IPS DF 4.7 (cell line): ENCODE data around the gene PDE1A.
"Not testable (repeated sequence)": the region's sequence is repeated elsewhere in the genome, so short reads cannot be mapped to it uniquely, and the experiment has no call there.

Experiments
- DNase-seq: peaks from one replicate; pipeline ENCODE4 v3.0.0-alpha.2; 2013; ENCODE audit warnings: low spot score; ENCODE audit errors: extremely low read depth

The PDE1A gene

DNA sequence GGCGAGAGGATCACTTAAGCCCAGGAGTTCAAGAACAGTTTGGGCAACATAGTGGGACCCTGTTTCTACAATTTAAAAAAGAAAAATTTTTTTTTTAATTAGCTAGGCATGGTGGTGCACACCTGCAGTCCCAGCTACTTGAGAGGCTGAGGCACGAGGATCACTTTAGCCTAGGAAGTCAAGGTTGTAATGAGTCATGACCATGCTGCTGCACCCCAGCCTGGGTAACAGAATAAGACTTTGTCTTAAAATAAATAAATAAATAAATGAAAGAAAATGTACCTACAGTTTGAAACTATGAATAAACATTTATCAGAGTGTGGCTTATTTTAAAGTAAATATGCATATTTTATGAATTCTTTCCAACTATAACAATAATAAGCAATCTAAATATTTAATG, 16.7 kb downstream of the PDE1A start:
- DNase-seq = no peak

DNA sequence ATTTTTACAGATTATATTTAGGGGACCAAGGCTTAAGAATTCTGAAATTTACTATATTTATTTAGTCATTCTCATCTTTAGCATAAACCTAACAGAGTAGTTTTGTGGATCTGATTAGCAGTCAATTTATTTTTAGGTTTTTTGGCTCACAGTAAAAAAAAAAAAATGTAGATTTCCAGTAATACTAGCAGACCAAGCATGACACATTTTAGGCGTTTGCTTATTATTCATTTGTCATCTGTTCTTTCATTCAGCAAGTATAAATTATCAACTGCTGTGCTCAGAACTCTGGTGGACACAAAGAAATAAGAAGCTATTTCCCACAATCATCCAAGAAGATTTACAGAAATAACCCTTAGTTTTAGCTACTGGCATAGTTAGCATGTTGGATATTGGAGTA, 20.6 kb downstream of the PDE1A start:
- no peak for DNase-seq

DNA sequence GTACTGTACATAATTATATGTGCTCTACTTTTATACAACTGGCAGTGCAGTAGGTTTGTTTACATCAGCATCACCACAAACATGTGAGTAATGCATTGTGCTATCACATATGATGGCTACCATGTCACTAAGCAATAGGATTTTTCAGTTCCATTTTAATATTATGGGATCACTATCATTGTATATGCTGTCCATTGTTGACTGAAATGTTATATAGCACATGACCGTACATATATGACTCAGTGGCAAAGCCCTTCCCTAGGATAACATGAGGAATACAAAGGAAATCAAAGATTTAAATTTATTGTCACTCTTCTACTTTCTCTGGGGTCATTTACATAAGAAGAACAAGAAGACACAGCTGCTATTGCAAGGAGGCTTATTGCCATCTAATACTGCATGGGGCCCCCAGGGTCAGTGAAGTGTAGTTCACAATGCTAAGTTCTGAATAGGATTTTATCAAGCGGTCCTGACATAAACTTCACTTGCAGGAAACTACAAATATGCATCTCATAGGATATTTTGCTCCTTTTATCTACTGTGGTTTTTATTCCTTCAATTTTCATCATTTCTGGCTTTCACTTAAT, 21.8 kb downstream of the PDE1A start:
- no peak for DNase-seq

DNA sequence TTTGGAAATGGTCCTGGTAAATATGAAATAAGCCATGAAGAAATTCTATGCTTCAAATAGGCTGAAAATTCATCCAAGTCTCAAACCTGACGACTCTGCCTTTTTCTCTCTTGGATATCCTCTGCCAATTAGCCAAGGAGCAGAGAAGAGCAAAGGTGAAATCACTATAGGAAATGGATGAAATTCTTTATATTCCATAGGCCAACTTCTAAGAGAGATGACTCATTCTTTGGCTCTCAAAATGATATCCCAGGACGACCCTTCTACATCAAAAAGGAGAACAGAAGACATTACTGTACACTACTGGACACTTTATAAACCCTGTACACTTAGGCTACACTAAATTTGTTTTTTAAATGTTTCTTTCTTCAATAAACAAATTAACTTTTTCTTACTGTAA, 22.7 kb downstream of the PDE1A start:
- no peak for DNase-seq

DNA sequence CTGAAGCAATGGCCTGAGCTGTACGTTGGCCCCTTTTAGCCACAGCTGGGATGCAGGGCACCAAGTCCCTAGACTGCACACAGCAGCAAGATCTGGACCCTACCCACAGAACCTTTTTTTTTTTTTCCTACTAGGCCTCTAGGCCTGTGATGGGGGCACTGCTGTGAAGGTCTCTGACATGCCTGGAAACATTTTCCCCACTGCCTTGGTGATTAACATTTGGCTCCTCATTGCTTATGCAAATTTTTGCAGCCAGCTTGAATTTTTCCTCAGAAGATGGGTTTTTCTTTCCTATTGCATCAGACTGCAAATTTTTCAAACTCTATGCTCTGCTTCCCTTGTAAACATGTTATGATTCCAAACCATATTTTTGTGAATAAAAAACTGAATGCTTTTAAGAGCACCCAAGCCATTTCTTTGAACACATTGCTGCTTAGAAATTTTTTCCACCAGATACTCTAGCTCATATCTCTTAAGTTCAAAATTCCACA, 33.5 kb downstream of the PDE1A start:
- DNase-seq = no peak

DNA sequence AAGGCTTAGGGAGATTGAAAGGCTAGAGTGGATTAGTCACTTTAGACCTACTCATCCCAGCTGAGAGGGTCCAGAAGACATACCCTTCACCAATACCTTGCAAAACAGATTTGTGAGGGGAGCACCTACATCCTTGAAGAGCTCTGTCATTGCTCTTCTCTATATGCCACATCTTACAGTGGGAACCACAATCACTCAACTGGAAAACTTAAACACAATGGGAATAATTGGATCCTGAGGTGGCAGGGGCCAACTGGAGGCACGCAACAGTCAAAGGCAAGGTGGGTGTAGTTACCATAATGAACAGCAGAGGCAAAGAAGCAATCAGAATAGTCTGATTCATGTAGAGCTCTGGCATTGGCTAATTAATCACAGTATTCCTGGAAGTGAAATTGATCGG, 35.4 kb downstream of the PDE1A start:
- DNase-seq = no peak

DNA sequence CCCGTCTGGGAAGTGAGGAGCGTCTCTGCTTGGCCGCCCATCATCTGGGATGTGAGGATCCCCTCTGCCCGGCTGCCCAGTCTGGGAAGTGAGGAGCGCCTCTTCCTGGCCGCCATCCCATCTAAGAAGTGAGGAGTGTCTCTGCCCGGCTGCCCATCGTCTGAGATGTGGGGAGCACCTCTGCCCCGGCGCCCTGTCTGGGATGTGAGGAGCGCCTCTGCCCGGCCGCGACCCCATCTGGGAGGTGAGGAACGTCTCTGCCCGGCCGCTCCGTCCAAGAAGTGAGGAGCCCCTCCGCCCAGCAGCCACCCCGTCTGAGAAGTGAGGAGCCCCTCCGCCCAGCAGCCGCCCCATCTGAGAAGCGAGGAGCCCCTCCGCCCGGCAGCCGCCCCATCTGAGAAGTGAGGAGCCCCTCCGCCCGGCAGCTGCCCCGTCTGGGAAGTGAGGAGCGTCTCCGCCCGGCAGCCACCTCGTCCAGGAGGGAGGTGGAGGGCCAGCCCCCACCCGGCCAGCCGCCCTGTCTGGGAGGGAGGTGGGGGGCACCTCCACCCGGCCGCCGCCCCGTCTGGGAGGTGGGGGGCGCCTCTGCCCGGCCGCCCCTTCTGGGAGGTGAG, 40.5 kb downstream of the PDE1A start:
- DNase-seq = not testable (repeated sequence)

DNA sequence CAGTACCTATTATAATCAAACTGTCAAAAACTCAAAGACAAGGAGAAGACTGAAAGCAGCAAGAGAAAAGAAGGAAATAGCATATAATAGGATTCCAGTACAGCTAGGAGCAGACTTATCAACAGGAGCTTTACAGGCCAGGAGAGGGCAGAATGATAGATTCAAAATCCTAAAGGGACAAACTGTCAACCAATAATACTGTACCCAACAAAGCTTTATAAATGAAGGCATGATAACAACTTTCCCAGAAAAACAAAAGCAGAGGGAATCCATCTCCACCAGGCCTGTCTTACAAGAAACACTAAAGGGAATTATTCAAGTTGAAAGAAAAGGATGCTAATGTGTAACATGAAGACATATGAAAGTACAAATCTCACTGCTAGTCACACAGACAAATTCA, 42.0 kb downstream of the PDE1A start:
- no peak for DNase-seq

DNA sequence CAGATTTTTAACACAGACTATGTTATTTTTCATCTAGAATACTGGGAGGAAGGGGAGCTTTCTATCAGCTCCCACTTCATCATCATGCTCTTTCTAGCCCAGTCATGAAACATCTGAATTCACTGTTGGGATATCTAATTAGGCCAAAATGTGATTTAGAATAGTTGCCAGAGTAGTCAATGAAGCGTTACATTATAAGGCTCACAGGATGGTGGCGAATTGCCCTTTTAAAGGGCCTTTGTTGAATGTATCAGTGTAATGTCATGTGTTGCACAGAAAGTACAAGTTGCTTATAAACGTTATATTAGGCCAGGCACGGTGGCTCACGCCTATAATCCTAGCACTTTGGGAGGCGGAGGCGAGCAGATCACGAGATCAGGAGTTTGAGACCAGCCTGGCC, 45.6 kb downstream of the PDE1A start:
- no peak for DNase-seq

DNA sequence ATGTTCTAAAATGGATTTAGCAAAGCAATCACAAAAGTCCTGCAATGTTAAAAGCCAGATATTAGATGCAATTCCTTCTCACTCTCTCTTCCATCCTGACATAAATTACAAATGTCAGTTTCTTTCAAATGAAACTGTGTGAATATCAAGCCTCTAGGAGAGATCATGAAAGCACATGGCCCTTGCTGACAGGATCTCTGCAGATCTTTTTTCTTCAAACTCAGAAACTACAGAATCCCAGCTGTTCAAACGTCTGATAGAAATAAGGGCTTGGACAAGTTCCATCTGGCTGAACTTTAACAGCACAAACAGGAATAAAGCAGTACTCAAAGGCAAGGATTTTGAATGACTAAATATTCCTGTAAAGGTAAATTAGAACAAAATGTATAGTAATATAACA, 47.6 kb downstream of the PDE1A start:
- no peak for DNase-seq

DNA sequence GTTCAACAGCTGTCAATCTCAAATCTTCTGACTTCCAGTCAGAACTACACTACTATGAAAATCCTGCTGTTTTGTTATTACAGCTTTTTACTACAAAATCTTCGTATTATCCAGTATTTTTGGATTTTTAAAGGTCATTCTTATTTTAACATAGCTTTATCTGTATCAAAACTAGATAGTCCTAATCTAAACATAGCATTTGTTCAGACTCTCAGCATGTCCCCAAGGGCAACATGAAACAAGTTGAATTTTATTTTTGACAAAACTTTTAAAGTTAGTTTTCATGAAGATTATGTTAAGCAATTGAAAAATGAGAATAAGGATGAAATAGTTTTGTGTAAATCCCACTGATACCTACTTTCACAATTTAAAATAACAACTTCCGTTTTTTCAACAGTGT, 48.1 kb downstream of the PDE1A start:
- DNase-seq = no peak

DNA sequence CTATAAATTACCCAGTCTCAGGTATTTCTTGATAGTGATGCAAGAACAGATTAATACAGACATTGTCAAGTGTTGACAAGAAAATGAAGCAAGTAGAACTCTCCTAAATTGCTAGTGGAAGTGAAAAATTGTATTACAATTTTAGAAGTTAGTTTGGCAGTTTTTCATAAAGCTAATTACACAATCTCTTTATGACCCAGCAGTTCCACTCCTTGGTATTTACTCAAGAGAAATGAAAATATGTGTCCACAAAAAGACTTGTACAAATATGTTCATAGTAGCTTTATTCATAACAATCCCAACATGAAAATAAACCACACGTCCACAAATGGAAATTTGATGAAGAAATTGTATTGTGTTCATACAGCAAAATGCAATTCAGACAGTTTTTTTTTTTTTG, 49.4 kb downstream of the PDE1A start:
- DNase-seq = no peak

DNA sequence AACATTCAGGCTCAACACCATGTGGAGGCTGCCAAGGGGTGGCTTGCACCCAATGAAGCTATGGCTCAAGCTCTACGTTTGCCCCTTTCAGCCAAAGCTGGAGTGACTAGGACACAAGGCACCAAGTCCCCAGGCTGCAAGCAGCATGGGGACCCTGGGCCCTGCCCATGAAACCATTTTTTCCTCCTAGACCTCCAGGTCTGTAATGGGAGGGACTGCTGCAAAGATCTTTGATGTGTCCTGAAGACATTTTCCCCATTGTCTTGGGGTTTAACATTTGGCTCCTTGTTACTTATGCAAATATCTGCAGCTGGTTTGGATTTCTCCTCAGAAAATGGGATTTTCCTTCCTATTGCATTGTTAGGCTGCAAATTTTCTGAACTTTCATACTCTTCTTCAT, 51.0 kb downstream of the PDE1A start:
- no peak for DNase-seq

DNA sequence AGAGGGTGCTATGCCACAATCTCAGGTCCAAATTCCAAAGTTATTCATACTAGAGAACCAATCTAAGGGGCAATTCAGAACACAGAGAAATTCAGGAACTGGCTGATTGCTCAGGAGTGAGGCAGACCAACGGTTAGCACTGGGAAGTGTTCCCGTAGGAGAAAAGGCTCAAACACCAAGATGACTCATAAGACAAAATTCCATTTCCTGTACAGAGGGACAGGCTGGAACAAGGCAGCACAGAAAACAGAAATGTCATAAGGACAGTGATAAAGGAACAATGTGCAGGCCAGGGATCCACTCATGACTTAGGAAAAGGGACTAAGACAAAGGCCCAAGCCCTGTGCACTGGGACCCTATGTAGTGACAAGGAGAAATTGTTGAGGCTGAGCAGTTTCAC, 54.2 kb downstream of the PDE1A start:
- DNase-seq = no peak

DNA sequence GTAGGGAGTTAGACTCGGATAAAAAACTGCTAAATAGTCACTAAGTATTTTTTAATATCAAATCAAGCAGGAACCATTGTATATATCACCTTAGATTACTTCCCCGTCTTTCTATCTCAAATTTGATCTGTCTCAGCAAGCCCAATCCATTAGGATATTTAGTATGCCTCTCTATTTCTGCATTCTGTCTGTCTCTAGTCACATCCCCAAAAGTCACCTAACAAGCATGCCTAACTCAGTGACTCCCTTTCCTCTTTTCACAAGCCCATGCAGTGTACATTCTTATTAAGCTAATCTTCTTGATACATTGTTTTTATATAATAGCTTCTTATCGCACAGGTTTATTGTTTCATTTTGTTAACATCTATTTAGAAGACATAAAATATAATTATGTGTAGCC, 57.8 kb downstream of the PDE1A start:
- no peak for DNase-seq

DNA sequence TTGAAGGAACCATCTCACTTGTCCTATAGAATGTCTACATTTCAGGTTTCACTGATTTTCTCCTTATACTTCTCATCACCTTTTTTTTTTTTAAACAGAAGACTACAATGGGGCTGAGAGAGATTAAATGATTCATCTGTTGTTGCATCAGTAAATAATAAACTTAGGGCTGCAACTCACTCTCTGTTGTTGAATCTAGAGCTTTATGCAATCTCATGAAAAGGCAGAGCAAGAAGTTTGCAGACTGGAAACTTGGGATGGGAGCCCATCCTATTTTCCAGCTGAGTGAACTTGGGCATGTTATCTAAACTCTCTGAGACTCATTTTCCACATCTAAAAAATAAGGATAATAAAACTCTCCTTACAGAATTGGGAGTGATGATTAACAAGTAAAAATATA, 58.4 kb downstream of the PDE1A start:
- no peak for DNase-seq

DNA sequence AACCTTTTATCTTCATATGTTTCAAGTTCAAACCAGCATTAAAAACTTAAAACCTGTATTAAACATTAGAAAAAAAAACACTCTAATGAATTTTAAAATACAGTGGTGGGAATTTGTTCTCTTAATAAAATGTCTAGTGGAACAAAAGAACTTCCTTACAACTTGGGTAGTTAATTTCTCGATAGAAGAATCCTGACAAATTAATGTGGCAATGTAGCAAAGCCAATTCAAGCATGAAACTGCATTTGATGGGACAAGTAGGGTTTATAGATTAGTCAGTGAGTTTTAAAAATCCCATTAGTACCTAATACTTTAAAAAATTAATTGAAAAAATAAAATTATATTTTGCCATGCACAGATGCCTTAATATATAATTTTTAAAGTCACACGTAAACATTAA, 59.4 kb downstream of the PDE1A start:
- no peak for DNase-seq

DNA sequence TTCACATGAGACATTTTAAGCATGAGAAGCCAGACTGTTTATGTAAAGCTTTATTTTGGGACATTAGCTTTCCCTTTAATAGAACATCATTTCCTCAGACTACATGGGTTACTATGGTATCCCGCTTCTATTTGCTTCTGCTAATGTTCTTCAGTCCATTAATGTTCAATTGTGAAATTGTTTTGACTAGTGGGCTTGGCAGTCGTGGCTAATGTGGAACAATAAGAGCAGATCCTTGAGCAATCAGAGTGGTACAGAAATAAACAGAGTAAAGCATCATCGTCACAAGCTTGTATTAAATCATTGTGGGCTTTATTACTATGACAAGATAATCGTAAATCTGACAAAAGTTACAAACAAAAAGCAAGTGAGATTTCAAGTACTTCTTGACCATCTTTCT, 60.2 kb downstream of the PDE1A start:
- DNase-seq = no peak

DNA sequence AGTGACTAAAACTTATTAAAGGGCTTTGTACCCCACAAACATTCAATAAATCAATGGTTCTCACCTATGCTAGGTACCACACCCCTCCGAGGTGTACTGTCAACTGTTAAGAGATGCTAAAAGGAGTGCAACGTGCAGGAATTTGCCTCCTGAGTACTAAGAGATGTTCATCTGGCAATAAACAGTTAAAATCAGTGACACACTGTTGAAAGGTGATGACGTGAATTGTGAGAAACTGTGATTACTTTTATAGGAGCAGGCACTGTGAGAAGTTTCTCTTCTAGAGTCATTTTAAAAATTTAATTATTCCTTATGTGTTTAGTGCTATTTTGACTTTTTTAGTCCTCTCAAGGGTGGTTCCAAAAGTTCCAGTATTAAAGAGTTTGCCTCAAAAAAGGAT, 61.0 kb downstream of the PDE1A start:
- DNase-seq = no peak

DNA sequence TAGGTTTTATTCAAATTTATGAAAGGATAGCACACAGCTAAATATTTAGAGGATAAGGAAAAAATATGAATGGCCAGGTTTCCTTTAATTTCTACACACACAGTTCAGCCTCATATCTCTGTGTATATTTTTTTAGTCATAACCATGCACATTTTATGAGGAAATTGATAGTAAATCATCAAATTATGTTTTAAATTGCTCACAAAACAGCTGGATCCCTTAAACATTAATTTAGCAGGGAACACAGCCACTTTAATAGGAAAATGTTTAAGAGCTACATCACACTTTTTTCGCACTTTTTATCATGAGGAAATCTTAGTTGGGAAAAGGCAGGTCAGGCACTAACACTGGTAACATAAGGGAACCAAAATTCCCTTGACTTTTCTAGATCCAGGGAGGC, 65.4 kb downstream of the PDE1A start:
- no peak for DNase-seq

DNA sequence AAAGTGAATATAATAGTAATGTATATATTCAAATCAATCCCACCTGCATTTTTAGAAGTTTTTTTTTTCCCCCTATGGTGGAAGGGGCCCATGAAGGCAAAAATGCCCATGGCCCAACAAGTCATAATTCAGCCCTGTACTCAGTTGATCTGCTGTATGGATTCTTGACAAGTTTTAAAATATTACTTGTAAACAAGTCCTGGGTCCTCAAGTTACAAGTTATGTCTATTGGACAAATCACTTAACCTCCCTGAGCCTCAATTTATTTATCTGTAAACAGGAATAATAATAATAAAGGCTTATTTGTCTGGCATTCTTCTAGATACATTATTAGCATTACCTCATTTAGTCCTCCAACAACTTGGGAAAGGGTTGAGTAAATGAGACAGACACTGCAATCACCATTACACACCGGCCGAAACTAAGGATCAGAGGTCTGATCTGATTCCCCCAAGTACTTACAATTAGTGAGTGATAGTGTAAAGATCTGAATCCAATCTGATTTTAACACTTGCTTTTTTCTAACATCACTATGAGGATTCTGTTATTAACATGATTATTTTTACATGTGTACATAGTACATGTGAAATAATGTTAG, 66.1 kb downstream of the PDE1A start:
- no peak for DNase-seq

DNA sequence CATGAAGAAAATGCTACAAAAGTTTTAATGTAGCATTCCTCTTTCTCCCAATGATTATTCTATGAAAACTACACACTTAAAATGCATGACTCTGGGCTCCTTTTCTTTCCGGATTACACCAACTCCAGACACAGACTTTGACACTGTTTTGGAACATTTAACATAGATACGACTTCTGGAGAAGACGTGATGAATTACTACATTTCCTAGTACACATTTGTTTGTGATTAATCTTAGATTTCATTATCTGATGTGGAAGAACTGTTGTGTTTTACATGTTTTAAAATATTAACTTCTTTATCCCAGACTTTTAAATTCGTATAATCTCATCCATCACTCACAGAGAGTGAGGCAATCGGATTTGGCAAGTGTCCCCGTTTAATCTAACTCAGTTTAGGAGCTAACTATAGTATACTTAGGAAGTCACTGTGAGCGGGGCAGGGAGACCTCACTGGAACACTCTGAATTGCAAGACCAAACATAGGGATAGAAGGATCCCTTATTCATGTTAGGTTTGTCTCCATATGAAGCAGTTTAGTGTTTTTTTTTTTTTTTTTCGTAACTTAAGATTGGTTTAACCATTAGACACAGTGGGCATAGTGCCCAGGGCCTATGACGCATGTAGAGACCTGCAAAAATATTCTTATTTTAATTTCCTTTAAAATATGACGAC, 66.7 kb downstream of the PDE1A start:
- DNase-seq = no peak
